Ovary (tissue), 9 donors: ENCODE results near the gene EIF5A. TPM values are rescaled to one million over a fixed set of nuclear protein-coding genes. Genes with fewer than 3 reads are reported as not detected.
A peak's percentile ranks its signal among the peaks of the same experiment; 100 is the strongest.

Experiments
- DNase-seq, 5 donors: peaks; one replicate each; pipeline ENCODE4 v3.0.0-alpha.2; 2019 to 2020
- H3K27ac ChIP-seq, 2 donors: fragments of 200-600 bp; one replicate each; pipeline versions ENCODE4 v1.5.1 to v1.8.0; 2019 to 2022
- H3K27me3 ChIP-seq: fragments of 200-600 bp; one replicate; pipeline ENCODE4 v1.8.0; 2022
- H3K36me3 ChIP-seq: fragments of 200-600 bp; sonication (generic); one replicate; pipeline ENCODE4 v1.5.1; 2019
- H3K4me1 ChIP-seq: one replicate; pipeline ENCODE4 v1.8.1; 2013; ENCODE audit warnings: mild to moderate bottlenecking, moderate library complexity; ENCODE audit not compliant: insufficient read depth
- H3K4me3 ChIP-seq: fragments of 200-600 bp; sonication (generic); one replicate; pipeline ENCODE4 v1.5.1; 2017
- H3K9me3 ChIP-seq, 2 donors: fragments of 200-600 bp in 1 of 2; sonication (generic) in 1 of 2; one replicate each; pipeline versions ENCODE4 v1.5.1 to v1.8.1; 2013 to 2019; ENCODE audit warnings: mild to moderate bottlenecking in 1 of 2, moderate library complexity in 1 of 2
- EP300 ChIP-seq: sonication (generic); formaldehyde crosslinking; IDR thresholded peaks from one replicate; pipeline ENCODE4 v1.6.1; 2017; ENCODE audit warnings: antibody characterized with exemption
- POLR2A ChIP-seq: fragments of 450-650 bp; IDR thresholded peaks from one replicate; pipeline ENCODE4 v1.6.1; 2017; ENCODE audit warnings: antibody characterized with exemption, mild to moderate bottlenecking, moderate library complexity
- whole genome bisulfite sequencing, 3 donors: extraction: QIAGEN DNeasy Blood & Tissue Kit in 1 of 3; methylation state at CpG; one replicate each; pipeline versions ENCODE4 v1.1.5 to v1.1.7; 2013 to 2017; 5-methylcytosine and 5-hydroxymethylcytosine counted together
- intact Hi-C, 4 donors: fragments of 100-400 bp; cut with DNase I; formaldehyde crosslinking; loops; one replicate each; pipeline versions ENCODE4 v1.11.0 to v1.15.1; 2022 to 2023
- polyA plus RNA-seq, 2 donors: library from polyadenylated mRNA; stranded (reverse); fragments of 200-250 nt in 1 of 2; fragments of 350-450 nt in 1 of 2; fragmentation: Illumina TruSeq in 1 of 2; extraction: RNeasy Lipid Tissue Mini Kit (QIAGEN cat#74804) in 1 of 2; gene quantifications; one replicate each; pipeline ENCODE4 v1.2.3, GENCODE V29; 2013 to 2014
- total RNA-seq, 7 donors: library from RNA; depleted of rRNA in 2 of 7; stranded (reverse); fragments of >200 nt in 2 of 7; fragmentation: NEBNext Ultra II Directional in 3 of 7; extraction: Animal tissue kit (Norgen Biotek cat#: 25700) in 3 of 7; gene quantifications; one replicate each; pipeline versions ENCODE4 v1.1.0 to v1.2.4, GENCODE V29; 2016 to 2023
- TF ChIP-seq, protein P1 (sequence below), 3 donors: fragments of 450-650 bp in 2 of 3; fragments of 200-600 bp in 1 of 3; IDR thresholded peaks; one replicate each; pipeline versions ENCODE4 v1.5.1 to v1.8.0; 2016 to 2022; ENCODE audit warnings: antibody characterized with exemption in 3 of 3, mild to moderate bottlenecking in 1 of 3
- donor health status: DM: no; HTN: no; CAD: no; lungs with moderate emphysema.
- donor health status: DM: no; HTN: no; CAD: no.
- donor health status: Bipolar disorder and iron deficiency.
- donor health status: DM: yes; HTN: yes; CAD: no.
- donor health status: DM: no; HTN: no; CAD: no.
- donor health status: DM: yes; HTN: yes; CAD: no.

The EIF5A gene
- total and polyA plus RNA-seq, 9 donors: 55.9 to 302 (median 229) TPM

DNA sequence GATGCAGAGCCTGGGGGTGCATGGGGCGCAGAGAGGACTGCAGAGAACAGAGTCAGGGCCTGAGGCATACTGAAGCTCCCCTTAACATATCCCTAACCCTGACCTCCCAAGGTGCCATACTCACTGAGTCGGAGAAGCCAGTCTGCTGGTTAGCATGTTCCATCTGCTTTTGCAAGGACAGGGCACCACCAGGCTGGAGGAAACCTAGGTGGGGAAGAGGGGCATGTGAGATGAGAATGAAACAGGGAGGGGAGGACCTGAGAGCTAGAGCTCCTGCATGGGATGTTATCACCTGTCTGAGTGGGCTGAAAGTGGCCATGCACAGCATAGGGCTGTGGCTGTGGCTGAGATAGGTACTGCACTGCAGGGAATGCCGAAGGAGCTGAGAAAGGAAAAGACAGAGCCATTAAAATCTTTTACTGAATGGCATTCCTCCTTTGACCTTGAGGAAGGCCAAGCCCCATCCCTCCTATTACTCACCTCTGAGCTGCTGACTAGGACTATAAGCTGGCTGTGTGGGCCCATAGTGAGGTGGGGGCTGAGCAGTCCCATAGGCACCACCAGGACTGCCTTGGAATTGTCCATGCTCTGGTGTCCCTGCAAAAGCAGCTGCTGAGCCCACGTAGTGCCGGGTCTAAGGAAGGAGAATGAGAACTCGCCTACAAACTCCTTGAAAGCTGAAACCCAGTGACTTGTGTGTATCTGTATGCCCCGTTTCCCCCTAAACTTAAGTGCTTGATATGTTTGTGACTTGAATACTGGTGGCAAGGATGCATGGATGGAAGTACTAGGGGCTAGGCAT, 5.9 kb downstream of the EIF5A start:
- Histone ChIP-seq H3K27me3 (no peaks in the 10 kb centered on the region), H3K4me1 (peaks cover 13% of the 10 kb centered on the region), H3K27ac (no peak overlapping the region), H3K4me3 (no peak overlapping the region), H3K36me3 (no peaks in the 10 kb centered on the region), H3K9me3 (no peaks in the 10 kb centered on the region)
- no peak for DNase-seq
- intact Hi-C loops: no loop called here
- 73 to 77% (median 75%) methylated on average over 7 of the region's 7 CpGs for whole genome bisulfite sequencing, 3 donors
- TF ChIP-seq EP300 (no peak), POLR2A (no peak)
- TF ChIP-seq, protein P1, sequence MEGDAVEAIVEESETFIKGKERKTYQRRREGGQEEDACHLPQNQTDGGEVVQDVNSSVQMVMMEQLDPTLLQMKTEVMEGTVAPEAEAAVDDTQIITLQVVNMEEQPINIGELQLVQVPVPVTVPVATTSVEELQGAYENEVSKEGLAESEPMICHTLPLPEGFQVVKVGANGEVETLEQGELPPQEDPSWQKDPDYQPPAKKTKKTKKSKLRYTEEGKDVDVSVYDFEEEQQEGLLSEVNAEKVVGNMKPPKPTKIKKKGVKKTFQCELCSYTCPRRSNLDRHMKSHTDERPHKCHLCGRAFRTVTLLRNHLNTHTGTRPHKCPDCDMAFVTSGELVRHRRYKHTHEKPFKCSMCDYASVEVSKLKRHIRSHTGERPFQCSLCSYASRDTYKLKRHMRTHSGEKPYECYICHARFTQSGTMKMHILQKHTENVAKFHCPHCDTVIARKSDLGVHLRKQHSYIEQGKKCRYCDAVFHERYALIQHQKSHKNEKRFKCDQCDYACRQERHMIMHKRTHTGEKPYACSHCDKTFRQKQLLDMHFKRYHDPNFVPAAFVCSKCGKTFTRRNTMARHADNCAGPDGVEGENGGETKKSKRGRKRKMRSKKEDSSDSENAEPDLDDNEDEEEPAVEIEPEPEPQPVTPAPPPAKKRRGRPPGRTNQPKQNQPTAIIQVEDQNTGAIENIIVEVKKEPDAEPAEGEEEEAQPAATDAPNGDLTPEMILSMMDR (IDR thresholded peaks at IDR 0.05): no peak

DNA sequence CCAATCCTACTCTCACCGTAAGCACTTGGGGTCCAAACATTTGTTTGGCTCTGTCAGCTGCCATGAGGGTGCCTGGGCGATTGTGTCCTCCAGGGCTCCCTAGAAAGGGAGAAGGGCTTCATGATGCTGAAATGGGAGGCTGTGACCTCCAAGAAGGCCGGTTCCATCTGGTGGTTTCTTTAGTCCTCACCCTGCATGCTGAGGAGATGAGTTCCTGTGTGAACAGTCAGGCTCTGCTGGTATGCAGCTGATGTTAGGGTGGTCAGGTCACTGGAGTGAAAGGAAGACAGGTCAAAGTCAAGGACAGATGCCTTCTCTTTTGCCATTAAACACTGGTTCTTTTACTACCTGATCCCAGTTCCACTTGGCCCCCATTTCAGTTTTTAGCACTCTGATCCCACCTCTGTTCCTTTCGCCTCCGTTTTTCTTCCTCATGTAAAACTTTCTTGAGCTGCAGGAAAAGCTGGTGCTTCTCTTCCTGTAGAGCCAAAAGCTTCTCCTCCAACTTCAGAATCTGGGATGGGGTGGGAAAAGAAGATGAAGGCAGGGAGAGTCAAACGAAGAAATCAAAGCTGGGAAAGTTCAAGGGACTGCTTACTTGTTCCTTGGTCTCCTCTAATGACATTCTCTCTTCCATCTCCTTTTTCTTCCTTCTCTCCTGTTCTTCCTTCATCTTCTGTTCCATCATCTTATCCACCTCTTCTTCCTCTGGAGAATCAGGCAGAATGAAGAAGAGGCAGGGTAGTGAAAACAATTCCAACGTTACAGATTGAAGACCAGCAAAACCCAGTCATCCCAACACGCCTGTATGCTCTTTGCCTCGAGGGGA, 6.7 kb downstream of the EIF5A start:
- no peaks in the 10 kb centered on the region for H3K9me3 ChIP-seq
- WGBS, 3 donors: 38 to 42% (median 41%) methylated on average over 9 of the region's 9 CpGs
- peaks cover 10% of the 10 kb centered on the region for H3K4me1 ChIP-seq
- peak overlapping the region; percentile 78 to 81 for H3K27ac ChIP-seq
- no peak for TF ChIP-seq POLR2A
- no peak for TF ChIP-seq EP300
- TF ChIP-seq, protein P1 (IDR thresholded peaks at IDR 0.05): no peak
- intact Hi-C loops: no loop called here
- H3K27me3 ChIP-seq: no peaks in the 10 kb centered on the region
- H3K36me3 ChIP-seq: no peaks in the 10 kb centered on the region
- peak overlapping the region; percentile 84 for H3K4me3 ChIP-seq
- no peak for DNase-seq

DNA sequence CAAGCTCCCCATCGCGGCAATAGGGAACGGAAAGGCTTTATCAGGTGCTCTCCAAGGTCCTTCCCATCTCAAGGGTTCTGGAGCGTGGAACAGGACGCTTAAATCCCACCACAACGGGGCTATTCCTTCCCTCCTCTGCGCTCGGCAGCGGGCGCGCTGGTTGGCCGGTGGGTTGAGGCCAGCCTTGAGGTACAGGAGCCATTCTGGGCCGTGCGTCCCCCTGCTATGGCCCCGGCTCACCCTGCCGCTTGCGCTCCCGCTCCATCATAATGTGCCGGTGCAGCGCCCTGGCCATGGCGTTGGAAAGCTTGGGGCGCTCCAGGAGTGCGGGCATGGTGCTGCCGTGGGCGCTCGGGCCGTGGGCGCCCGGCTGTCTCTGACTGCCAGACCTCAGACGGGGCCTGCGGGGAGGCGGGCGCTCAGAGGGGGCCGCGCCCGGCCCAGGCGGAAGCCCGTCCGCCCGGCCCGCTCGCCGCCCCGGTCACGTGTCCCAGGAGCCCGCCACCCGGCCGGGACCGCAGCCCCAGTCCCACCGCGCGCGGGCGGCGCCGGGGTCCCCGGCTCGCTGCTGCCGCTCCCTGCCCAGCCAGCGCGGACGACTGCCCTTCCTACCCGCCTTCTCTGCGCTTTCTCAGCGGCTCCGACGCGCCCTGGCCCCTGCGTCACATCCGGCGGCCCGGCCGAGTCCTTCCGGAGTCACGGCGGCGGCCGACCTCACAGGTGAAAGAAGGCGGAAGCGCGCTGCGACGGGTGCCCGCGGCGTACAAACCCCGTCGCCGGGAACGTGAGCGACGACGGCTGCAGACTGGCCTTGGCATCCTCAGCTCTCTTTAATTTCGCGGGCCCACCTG, 7.5 kb downstream of the EIF5A start, which contains the start of gene GPS2:
TSS of gene GPS2 (minus strand) at position 642 of the 851 bp plus-strand sequence. CDS start at position 334, 308 bp downstream.
- Histone ChIP-seq H3K36me3 (no peaks in the 10 kb centered on the region), H3K27me3 (no peaks in the 10 kb centered on the region), H3K9me3 (no peaks in the 10 kb centered on the region), H3K4me3 (peak within 1 kb of the TSS; percentile 84), H3K27ac (peak within 1 kb of the TSS; percentile 78 to 81), H3K4me1 (peaks cover 5% of the 10 kb centered on the region)
- 0 to 1% (median 0%) methylated on average over 77 to 95 of the region's 95 CpGs for WGBS, 3 donors
- DNase-seq: peak; percentile 90 to 96 (median 92)
- intact Hi-C loops: no loop called here
- TF ChIP-seq POLR2A: peak; percentile 83
- TF ChIP-seq, protein P1 (IDR thresholded peaks at IDR 0.05): no peak
- no peak for TF ChIP-seq EP300
